GM23248 (cell line): ENCODE data around the gene TBC1D24. TPM values are rescaled to one million over a fixed set of nuclear protein-coding genes. Genes with fewer than 3 reads are reported as not detected.
A peak's percentile ranks its signal among the peaks of the same experiment; 100 is the strongest.

Experiments used
- DNase-seq: peaks from one replicate; pipeline ENCODE4 v3.0.0-alpha.2; 2015
- H2AFZ ChIP-seq: fragments of 200-600 bp; sonication (generic); 2 replicates; pipeline ENCODE4 v1.6.1; 2016; ENCODE audit warnings: antibody characterized with exemption
- H3F3A ChIP-seq: fragments of 200-600 bp; sonication (generic); 2 replicates; pipeline ENCODE4 v1.6.1; 2016; ENCODE audit warnings: mild to moderate bottlenecking, antibody characterized with exemption, mixed run types; ENCODE audit not compliant: insufficient read depth
- H3K27ac ChIP-seq: fragments of 200-600 bp; sonication (generic); 2 replicates; pipeline ENCODE4 v1.5.1; 2016; ENCODE audit warnings: mild to moderate bottlenecking
- H3K27me3 ChIP-seq: fragments of 200-600 bp; sonication (generic); replicated peaks from 2 replicates; pipeline ENCODE4 v1.6.1; 2016; ENCODE audit warnings: mild to moderate bottlenecking; ENCODE audit not compliant: insufficient read depth
- H3K36me3 ChIP-seq: fragments of 200-600 bp; sonication (generic); 2 replicates; pipeline ENCODE4 v1.6.1; 2016; ENCODE audit warnings: low read depth, mild to moderate bottlenecking
- H3K4me1 ChIP-seq: fragments of 200-600 bp; sonication (generic); 2 replicates; pipeline ENCODE4 v1.6.1; 2016; ENCODE audit warnings: mild to moderate bottlenecking; ENCODE audit not compliant: insufficient read depth
- H3K4me2 ChIP-seq: fragments of 200-600 bp; sonication (generic); one replicate; pipeline ENCODE4 v1.6.1; 2016; ENCODE audit warnings: mild to moderate bottlenecking; ENCODE audit not compliant: unreplicated experiment
- H3K4me3 ChIP-seq: fragments of 200-600 bp; sonication (generic); 2 replicates; pipeline ENCODE4 v1.5.1; 2016; ENCODE audit warnings: mild to moderate bottlenecking
- H3K79me2 ChIP-seq: fragments of 200-600 bp; sonication (generic); 2 replicates; pipeline ENCODE4 v1.6.1; 2016; ENCODE audit warnings: mild to moderate bottlenecking; ENCODE audit not compliant: insufficient read depth
- H3K9ac ChIP-seq: fragments of 200-600 bp; sonication (generic); 2 replicates; pipeline ENCODE4 v1.6.1; 2016; ENCODE audit warnings: mild to moderate bottlenecking
- H3K9me2 ChIP-seq: fragments of 200-600 bp; sonication (generic); 2 replicates; pipeline ENCODE4 v1.6.1; 2016; ENCODE audit warnings: mixed run types, mild to moderate bottlenecking, moderate library complexity; ENCODE audit not compliant: insufficient read depth
- H3K9me3 ChIP-seq: fragments of 200-600 bp; sonication (generic); one replicate; pipeline ENCODE4 v1.6.1; 2017; ENCODE audit warnings: low read depth
- H4K20me1 ChIP-seq: fragments of 200-600 bp; sonication (generic); 2 replicates; pipeline ENCODE4 v1.6.0; 2016; ENCODE audit not compliant: insufficient read depth
- EZH2 ChIP-seq: fragments of 200-600 bp; sonication (generic); IDR thresholded peaks from 2 replicates; pipeline ENCODE4 v1.6.1; 2018; ENCODE audit warnings: antibody characterized with exemption, mild to moderate bottlenecking; ENCODE audit not compliant: insufficient read depth, poor library complexity, severe bottlenecking
- EZH2phosphoT487 ChIP-seq: fragments of 200-600 bp; sonication (generic); IDR thresholded peaks from 2 replicates; pipeline ENCODE4 v1.6.1; 2018; ENCODE audit warnings: antibody characterized with exemption, moderate library complexity, mild to moderate bottlenecking, low read depth; ENCODE audit not compliant: insufficient read depth
- WGBS, 2 experiments: methylation state at CpG; one replicate each; pipeline ENCODE4 v1.1.6; 2015 to 2017; ENCODE audit warnings: low lambda C conversion rate in 2 of 2, low coverage in 1 of 2; ENCODE audit errors: missing lambda C conversion rate in 2 of 2; 5-methylcytosine and 5-hydroxymethylcytosine counted together
- in situ Hi-C: fragments of 300-500 bp; cut with MboI; formaldehyde crosslinking; loops from 2 replicates; pipeline ENCODE4 v1.15.0; 2020
- polyA plus RNA-seq: library from polyadenylated mRNA; unstranded; fragments of >200 nt; fragmentation: Nextera tagmentation; extraction: Ambion mirVana; gene quantifications from 2 replicates; pipeline ENCODE4 v1.2.1, GENCODE V29; 2016
- total RNA-seq: library from RNA; depleted of rRNA; stranded (reverse); fragments of >200 nt; shearing (Covaris generic); gene quantifications from 2 replicates; pipeline ENCODE4 v1.2.3, GENCODE V29; 2014

The TBC1D24 gene
- total and polyA plus RNA-seq, 2 experiments from 2014 or later = 10.1 to 18.7 TPM

- 85 to 88% methylated on average over 27 to 29 of the region's 29 CpGs for WGBS, 2 experiments
- Histone ChIP-seq H3K4me3 (no peak overlapping the region), H3K79me2 (no peaks in the 10 kb centered on the region; the same call in 1 of the 2 replicates), H2AFZ (no peak overlapping the region), H3K36me3 (no peaks in the 10 kb centered on the region), H4K20me1 (no peaks in the 10 kb centered on the region), H3K27ac (no peak overlapping the region), H3F3A (no peaks in the 10 kb centered on the region), H3K9me2 (no peaks in the 10 kb centered on the region), H3K9ac (no peak overlapping the region), H3K27me3 (no peaks in the 10 kb centered on the region), H3K9me3 (no peaks in the 10 kb centered on the region), H3K4me2 (no peak overlapping the region), H3K4me1 (peaks cover 11% of the 10 kb centered on the region)
- DNase-seq = no peak
- TF ChIP-seq EZH2phosphoT487 (no peak), EZH2 (no peak)
- in situ Hi-C loops = no loop called here
These were observed 25.0 kb downstream of the TBC1D24 start for GRCh38 chr16:2499890-2500429.

- Histone ChIP-seq H3K9me3 (no peaks in the 10 kb centered on the region), H3K9me2 (no peaks in the 10 kb centered on the region), H2AFZ (no peak overlapping the region), H3K4me1 (peaks cover 11% of the 10 kb centered on the region), H3K36me3 (no peaks in the 10 kb centered on the region), H3K4me3 (no peak overlapping the region), H3K4me2 (no peak overlapping the region), H3K79me2 (no peaks in the 10 kb centered on the region; the same call in 1 of the 2 replicates), H4K20me1 (no peaks in the 10 kb centered on the region), H3F3A (no peaks in the 10 kb centered on the region), H3K27ac (no peak overlapping the region), H3K9ac (no peak overlapping the region), H3K27me3 (no peaks in the 10 kb centered on the region)
- DNase-seq = no peak
- 84 to 90% methylated on average over 18 to 19 of the region's 20 CpGs for WGBS, 2 experiments
- in situ Hi-C loops = no loop called here
- TF ChIP-seq EZH2phosphoT487 = no peak
- TF ChIP-seq EZH2 = no peak
These were observed 25.5 kb downstream of the TBC1D24 start for GRCh38 chr16:2500430-2500917.

GRCh38 chr16:2500918-2501750 is 26.2 kb downstream of the TBC1D24 start:
- Histone ChIP-seq H3K27ac (no peak overlapping the region), H3K27me3 (no peaks in the 10 kb centered on the region), H4K20me1 (no peaks in the 10 kb centered on the region), H3F3A (no peaks in the 10 kb centered on the region), H3K4me1 (peaks cover 11% of the 10 kb centered on the region), H3K79me2 (no peaks in the 10 kb centered on the region; the same call in 1 of the 2 replicates), H3K36me3 (no peaks in the 10 kb centered on the region), H2AFZ (no peak overlapping the region), H3K4me3 (no peak overlapping the region), H3K9ac (no peak overlapping the region), H3K4me2 (no peak overlapping the region), H3K9me2 (no peaks in the 10 kb centered on the region), H3K9me3 (no peaks in the 10 kb centered on the region)
- in situ Hi-C loops = no loop called here
- peak; percentile 78 for DNase-seq
- WGBS, 2 experiments = 41 to 44% methylated on average over 20 to 22 of the region's 23 CpGs
- TF ChIP-seq EZH2 (no peak), EZH2phosphoT487 (no peak)

- Histone ChIP-seq H3K27ac (no peak overlapping the region), H3K4me2 (no peak overlapping the region), H3K36me3 (no peaks in the 10 kb centered on the region), H3K79me2 (no peaks in the 10 kb centered on the region; the same call in 1 of the 2 replicates), H3K9me2 (no peaks in the 10 kb centered on the region), H3K27me3 (no peaks in the 10 kb centered on the region), H3K9me3 (no peaks in the 10 kb centered on the region), H3K4me3 (no peak overlapping the region), H2AFZ (no peak overlapping the region), H3F3A (no peaks in the 10 kb centered on the region), H3K9ac (no peak overlapping the region), H4K20me1 (no peaks in the 10 kb centered on the region), H3K4me1 (peaks cover 9% of the 10 kb centered on the region)
- TF ChIP-seq EZH2 (no peak), EZH2phosphoT487 (no peak)
- DNase-seq = no peak
- in situ Hi-C loops = no loop called here
- WGBS, 2 experiments = 75 to 83% methylated on average over 17 to 18 of the region's 18 CpGs
These were observed 27.3 kb downstream of the TBC1D24 start for GRCh38 chr16:2501946-2502895.
